HG03469 (cell line): ENCODE data around the gene ARHGAP33.

Experiments
- ATAC-seq: cut with Tn5 transposase; IDR thresholded peaks from one replicate; pipeline ENCODE4 v1.9.1; 2021; ENCODE audit warnings: mild to moderate bottlenecking, moderate library complexity, moderate number of reproducible peaks; ENCODE audit not compliant: unreplicated experiment

The ARHGAP33 gene

GRCh38 chr19:35776102-35776788 lies 881 bp downstream of the ARHGAP33 start:
- ATAC-seq: no peak

DNA sequence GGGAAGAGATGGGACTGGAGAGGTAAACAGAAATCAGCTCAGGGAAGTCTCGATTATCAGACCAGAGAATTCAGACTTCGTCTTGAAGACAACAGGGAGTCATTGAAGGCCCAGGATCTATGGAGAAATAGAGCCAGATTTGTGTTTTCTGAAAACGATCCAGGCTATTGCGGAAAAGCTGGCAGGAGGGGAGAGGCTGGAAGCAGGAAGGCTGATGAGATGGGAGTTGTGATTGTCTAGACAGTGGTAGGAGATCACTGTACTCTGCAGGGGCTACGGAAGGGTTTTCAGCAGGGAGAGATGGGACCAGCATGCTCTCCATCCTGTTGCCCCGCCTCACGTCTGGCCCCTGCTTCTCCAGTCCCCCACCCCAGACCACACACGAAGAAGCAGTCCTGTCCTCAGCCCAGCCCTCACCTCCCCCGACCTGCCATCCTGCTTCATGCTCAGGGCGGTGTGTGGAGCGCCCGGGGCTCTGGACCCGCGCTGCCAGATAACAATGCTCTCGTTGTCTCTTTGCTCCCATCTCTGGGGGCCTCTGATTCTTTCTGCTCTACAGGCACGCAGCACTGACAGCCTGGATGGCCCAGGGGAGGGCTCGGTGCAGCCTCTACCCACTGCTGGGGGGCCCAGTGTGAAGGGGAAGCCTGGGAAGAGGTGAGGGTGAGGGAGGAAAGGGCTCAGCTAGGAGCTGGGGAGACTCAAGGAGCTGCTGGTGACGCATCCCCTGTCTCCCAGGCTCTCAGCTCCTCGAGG lies 1.9 kb downstream of the ARHGAP33 start:
- ATAC-seq: no peak

- ATAC-seq: no peak
Observed at GRCh38 chr19:35777961-35778360, 2.6 kb downstream of the ARHGAP33 start.

DNA sequence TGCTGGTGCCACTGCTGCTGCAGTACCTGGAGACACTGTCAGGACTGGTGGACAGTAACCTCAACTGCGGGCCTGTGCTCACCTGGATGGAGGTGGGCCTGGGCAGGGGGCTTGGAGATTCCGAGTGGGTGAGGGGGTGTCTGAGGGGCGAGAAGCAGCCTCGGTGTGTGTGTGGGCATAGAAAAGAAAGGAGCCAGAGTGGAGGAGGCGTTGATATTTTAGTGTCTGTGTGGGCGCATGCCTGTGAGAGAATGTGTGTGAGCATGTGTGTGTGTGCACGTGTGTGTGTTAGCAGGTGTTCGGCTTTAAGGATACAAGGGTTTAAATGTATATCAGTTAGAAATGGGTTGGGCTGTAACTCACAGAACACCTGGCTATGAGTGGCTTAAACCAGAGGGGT lies 3.7 kb downstream of the ARHGAP33 start:
- no peak for ATAC-seq

DNA sequence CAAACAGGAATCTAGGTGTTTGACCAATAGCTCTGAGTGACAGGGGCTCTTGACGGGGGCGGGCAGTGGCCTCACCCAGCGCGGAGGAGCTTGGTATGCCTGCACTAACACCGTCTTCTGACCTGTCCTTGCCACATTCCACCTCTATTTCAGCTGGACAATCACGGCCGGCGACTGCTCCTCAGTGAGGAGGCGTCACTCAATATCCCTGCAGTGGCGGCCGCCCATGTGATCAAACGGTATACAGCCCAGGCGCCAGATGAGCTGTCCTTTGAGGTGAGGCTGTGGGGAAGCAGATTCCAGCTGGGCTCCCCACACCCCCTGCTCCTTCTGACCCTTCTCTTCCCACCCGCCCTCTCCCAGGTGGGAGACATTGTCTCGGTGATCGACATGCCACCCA lies 4.7 kb downstream of the ARHGAP33 start:
- no peak for ATAC-seq

DNA sequence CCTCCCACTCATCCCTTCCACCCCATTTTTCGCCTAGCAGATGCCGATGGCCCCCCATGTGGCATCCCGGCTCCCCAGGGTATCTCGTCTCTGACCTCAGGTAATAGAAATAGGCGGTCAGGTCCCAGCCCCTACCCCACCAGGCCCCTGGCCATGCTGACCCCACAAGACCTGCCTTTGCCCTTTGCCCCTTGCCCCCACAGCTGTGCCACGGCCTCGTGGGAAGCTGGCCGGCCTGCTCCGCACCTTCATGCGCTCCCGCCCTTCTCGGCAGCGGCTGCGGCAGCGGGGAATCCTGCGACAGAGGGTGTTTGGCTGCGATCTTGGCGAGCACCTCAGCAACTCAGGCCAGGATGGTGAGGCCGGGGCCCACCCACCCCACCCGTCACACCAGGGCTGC lies 5.4 kb downstream of the ARHGAP33 start:
- no peak for ATAC-seq

GRCh38 chr19:35781650-35782049 lies 6.3 kb downstream of the ARHGAP33 start:
- no peak for ATAC-seq

GRCh38 chr19:35782589-35782988 lies 7.2 kb downstream of the ARHGAP33 start:
- no peak for ATAC-seq

DNA sequence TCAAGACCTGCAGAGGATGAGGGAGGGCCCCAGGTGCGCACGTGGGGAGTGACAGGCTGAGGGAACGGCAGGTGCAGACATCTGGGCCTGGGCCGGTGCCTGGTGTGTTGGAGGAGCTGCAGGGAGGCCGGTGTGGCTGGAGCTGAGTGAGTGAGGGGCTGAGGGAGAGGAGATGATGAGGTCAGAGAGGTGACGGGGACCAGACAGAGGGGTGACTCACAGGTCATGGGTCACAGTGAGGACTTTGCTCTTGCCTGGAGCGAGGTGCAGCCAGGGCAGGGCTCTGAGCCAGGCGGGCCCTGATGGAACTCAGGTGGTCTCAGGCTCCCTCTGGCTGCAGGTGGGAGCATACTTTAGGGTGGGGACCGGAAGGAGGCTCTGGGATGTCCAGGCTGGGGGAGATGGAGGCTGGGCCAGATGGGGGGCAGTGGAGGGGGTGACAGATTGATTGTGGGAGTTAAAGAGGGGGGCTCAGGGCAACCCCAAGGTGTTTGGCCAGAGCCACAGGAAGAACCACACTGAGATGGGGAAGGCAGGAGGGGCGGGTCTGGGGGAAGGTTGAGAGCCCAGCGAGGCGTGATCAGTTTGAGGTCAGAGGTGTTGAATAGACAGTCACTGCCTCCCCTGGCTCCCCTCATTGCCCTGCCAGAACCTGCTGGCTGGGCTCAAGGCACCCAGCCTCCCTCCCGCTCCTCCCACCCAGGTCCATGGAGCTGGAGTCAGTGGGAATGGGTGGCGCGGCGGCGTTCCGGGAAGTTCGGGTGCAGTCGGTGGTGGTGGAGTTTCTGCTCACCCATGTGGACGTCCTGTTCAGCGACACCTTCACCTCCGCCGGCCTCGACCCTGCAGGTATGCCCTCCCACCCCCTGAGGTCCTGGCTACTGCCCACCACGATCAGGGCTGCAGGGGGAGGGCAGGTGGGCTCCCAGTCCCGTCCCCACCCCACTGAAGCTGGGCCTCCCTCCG lies 8.4 kb downstream of the ARHGAP33 start:
- ATAC-seq: no peak

- no peak for ATAC-seq
Observed at GRCh38 chr19:35784503-35785338, 9.4 kb downstream of the ARHGAP33 start.

GRCh38 chr19:35785339-35785627 lies 9.9 kb downstream of the ARHGAP33 start:
- ATAC-seq: no peak

DNA sequence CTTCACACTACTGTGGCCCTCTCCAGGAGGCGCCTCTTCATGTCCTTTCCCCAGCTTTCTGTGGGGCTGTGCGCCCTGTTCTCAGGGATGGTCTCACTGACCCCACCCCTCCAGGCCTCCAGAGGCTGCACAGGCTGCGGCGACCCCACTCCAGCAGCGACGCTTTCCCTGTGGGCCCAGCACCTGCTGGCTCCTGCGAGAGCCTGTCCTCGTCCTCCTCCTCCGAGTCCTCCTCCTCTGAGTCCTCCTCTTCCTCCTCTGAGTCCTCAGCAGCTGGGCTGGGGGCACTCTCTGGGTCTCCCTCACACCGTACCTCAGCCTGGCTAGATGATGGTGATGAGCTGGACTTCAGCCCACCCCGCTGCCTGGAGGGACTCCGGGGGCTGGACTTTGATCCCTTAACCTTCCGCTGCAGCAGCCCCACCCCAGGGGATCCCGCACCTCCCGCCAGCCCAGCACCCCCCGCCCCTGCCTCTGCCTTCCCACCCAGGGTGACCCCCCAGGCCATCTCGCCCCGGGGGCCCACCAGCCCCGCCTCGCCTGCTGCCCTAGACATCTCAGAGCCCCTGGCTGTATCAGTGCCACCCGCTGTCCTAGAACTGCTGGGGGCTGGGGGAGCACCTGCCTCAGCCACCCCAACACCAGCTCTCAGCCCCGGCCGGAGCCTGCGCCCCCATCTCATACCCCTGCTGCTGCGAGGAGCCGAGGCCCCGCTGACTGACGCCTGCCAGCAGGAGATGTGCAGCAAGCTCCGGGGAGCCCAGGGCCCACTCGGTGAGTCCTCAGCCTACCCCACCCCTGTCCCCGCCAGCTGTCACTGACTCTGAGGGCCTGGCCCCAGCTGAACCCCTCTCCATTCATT lies 11.2 kb downstream of the ARHGAP33 start:
- no peak for ATAC-seq

DNA sequence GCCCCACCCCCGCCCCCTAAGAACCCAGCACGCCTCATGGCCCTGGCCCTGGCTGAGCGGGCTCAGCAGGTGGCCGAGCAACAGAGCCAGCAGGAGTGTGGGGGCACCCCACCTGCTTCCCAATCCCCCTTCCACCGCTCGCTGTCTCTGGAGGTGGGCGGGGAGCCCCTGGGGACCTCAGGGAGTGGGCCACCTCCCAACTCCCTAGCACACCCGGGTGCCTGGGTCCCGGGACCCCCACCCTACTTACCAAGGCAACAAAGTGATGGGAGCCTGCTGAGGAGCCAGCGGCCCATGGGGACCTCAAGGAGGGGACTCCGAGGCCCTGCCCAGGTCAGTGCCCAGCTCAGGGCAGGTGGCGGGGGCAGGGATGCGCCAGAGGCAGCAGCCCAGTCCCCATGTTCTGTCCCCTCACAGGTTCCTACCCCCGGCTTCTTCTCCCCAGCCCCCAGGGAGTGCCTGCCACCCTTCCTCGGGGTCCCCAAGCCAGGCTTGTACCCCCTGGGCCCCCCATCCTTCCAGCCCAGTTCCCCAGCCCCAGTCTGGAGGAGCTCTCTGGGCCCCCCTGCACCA lies 11.9 kb downstream of the ARHGAP33 start:
- no peak for ATAC-seq

- ATAC-seq: no peak
Observed at GRCh38 chr19:35788205-35788960, 13.0 kb downstream of the ARHGAP33 start.

DNA sequence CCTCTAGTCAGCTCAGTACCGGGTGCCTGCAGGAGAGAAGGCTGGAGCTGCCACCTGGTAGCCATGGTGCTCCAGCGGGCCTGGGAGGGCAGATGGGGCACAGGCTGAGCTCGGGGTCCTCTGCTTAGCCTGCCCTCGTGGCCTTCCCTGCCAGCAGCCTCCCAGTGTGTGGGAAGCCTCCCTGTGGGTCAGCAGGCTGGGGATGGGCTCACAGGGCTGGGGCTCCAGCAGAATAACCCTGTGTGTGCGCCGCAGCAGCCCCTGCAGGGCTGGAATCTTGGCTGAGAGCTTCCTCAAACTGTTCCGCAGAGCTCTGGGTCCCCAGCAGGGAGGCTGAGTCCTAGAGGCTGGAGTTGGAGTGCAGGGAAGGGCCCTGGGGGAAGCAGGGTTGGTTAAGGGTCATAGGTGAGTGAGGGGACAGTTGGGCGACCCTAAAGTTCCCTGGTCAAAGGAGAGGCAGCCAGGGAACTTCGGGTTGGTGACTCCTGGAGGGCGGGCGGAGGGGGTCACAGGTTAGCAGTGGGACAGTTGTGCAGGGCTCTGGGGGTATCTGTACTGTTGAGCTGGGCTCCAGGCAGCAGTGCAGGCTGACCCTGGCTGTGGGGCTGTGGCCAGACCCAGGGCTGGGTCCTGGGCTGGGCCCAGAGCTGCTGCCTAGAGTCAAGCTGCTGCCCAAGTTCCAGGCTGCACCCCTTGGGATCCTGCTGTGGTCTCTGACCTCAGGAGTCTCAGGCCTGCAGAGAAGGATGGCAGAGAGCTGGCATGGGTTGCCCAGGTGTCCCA lies 14.0 kb downstream of the ARHGAP33 start:
- no peak for ATAC-seq

- no peak for ATAC-seq
Observed at GRCh38 chr19:35789978-35790944, 14.9 kb downstream of the ARHGAP33 start.
